GM12878 (cell line): ENCODE data around the gene NT5C2. TPM values are rescaled to one million over a fixed set of nuclear protein-coding genes. Genes with fewer than 3 reads are reported as not detected.

Experiments used
- ATAC-seq: fragments of 200-7000 bp; cut with Tn5 transposase; 3 replicates; pipeline ENCODE4 v1.9.1; 2020; ENCODE audit warnings: mild to moderate bottlenecking, moderate library complexity
- BruUV-seq: library from RNA; stranded (reverse); fragments of 400-500 nt; replicated peaks from 2 replicates; lab custom pipeline; 2021; lab: Mats Ljungman, UMichigan
- CTCF ChIA-PET: fragments of 300-600 bp; sonication (Branson Sonifier 250); formaldehyde crosslinking; extraction: SDS; loops from one replicate; lab custom pipeline; 2021; ENCODE audit warnings: inconsistent platforms; lab: Yijun Ruan, JAX
- POLR2A ChIA-PET: fragments of 350-600 bp; formaldehyde crosslinking; extraction: SDS; loops from one replicate; lab custom pipeline; 2021; ENCODE audit warnings: inconsistent platforms; lab: Charles Lee
- RAD21 ChIA-PET: fragments of 300-600 bp; sonication (Branson Sonifier 250); formaldehyde crosslinking; loops from one replicate; lab custom pipeline; 2023; ENCODE audit warnings: antibody characterized with exemption; ENCODE audit not compliant: unreplicated experiment; lab: Charles Lee
- SMC1A ChIA-PET: fragments of 300-600 bp; sonication (Branson Sonifier 250); formaldehyde crosslinking; loops from one replicate; lab custom pipeline; 2023; ENCODE audit not compliant: unreplicated experiment, uncharacterized antibody; lab: Charles Lee
- DNase-seq: peaks from one replicate; pipeline ENCODE4 v3.0.0-alpha.2; 2011; ENCODE audit warnings: low read depth, low spot score
- FAIRE-seq: peaks from 3 replicates; lab custom pipeline; 2011; peaks lifted over from hg19 to GRCh38; lab: Jason Lieb, UNC
- H2AFZ ChIP-seq: 2 replicates; pipeline ENCODE4 v1.6.0; 2011; ENCODE audit warnings: low read depth, low read length, control low read depth; ENCODE audit not compliant: control insufficient read depth
- H3K27ac ChIP-seq: 2 replicates; pipeline ENCODE4 v1.5.1; 2011; ENCODE audit warnings: control low read depth; ENCODE audit not compliant: control insufficient read depth, insufficient read depth
- H3K27me3 ChIP-seq, 2 experiments: replicated peaks in 1 of 2; 2 replicates each; pipeline versions ENCODE4 v1.6.0 to v1.6.1; 2011; ENCODE audit warnings: low read length in 1 of 2; ENCODE audit not compliant: control insufficient read depth in 2 of 2, insufficient read depth in 2 of 2
- H3K36me3 ChIP-seq, 2 experiments: 2 replicates each; pipeline ENCODE4 v1.5.1; 2011; ENCODE audit warnings: low read length in 1 of 2; ENCODE audit not compliant: control insufficient read depth in 2 of 2, insufficient read depth in 2 of 2
- H3K4me1 ChIP-seq: 2 replicates; pipeline ENCODE4 v1.6.1; 2011; ENCODE audit warnings: mild to moderate bottlenecking, low read length, moderate library complexity, mixed read lengths; ENCODE audit not compliant: control insufficient read depth, insufficient read depth
- H3K4me2 ChIP-seq: 2 replicates; pipeline ENCODE4 v1.6.0; 2011; ENCODE audit warnings: control low read depth; ENCODE audit not compliant: control insufficient read depth, insufficient read depth
- H3K4me3 ChIP-seq: fragments of 200-600 bp; sonication (generic); 2 replicates; pipeline ENCODE4 v1.5.1; 2016
- H3K79me2 ChIP-seq: 2 replicates; pipeline ENCODE4 v1.6.0; 2011; ENCODE audit warnings: low read length; ENCODE audit not compliant: control insufficient read depth, insufficient read depth
- H3K9ac ChIP-seq: 2 replicates; pipeline ENCODE4 v1.8.0; 2011; ENCODE audit warnings: low read length, control low read depth, mixed read lengths; ENCODE audit not compliant: control insufficient read depth, insufficient read depth
- H3K9me3 ChIP-seq: replicated peaks from 3 replicates; pipeline ENCODE4 v1.5.1; 2011; ENCODE audit warnings: mild to moderate bottlenecking, low read length; ENCODE audit not compliant: control insufficient read depth, insufficient read depth
- H4K20me1 ChIP-seq: 2 replicates; pipeline ENCODE4 v1.6.0; 2011; ENCODE audit not compliant: control insufficient read depth, insufficient read depth
- BHLHE40 ChIP-seq, 2 experiments: fragments of 450-650 bp in 1 of 2; IDR thresholded peaks; 2 replicates each; pipeline ENCODE4 v1.6.1; 2011 to 2017; ENCODE audit warnings: low read depth in 2 of 2, borderline replicate concordance in 1 of 2, improper control_type of control experiment in 1 of 2, low read length in 1 of 2, mild to moderate bottlenecking in 1 of 2
- CBFB ChIP-seq: IDR thresholded peaks from 2 replicates; pipeline ENCODE4 v1.6.1; 2016; ENCODE audit warnings: antibody characterized with exemption, low read depth
- GABPA ChIP-seq: IDR thresholded peaks from 2 replicates; pipeline ENCODE4 v1.6.1; 2014; ENCODE audit warnings: antibody characterized with exemption, low read depth, mild to moderate bottlenecking, inconsistent platforms
- HDAC2 ChIP-seq: fragments of 200-600 bp; sonication (generic); IDR thresholded peaks from 2 replicates; pipeline ENCODE4 v1.6.1; 2017
- MTA3 ChIP-seq: IDR thresholded peaks from 2 replicates; pipeline ENCODE4 v1.6.1; 2012; ENCODE audit warnings: low read length, inconsistent platforms, borderline replicate concordance
- NR2C1 ChIP-seq: fragments of 450-650 bp; IDR thresholded peaks from 2 replicates; pipeline ENCODE4 v1.6.1; 2017; ENCODE audit warnings: antibody characterized with exemption, mild to moderate bottlenecking, moderate library complexity
- NR2F1 ChIP-seq: fragments of 450-650 bp; conservative IDR thresholded peaks from 2 replicates; pipeline ENCODE4 v1.6.1; 2017; ENCODE audit warnings: mild to moderate bottlenecking
- POLR2AphosphoS2 ChIP-seq: IDR thresholded peaks from 2 replicates; pipeline ENCODE4 v1.6.1; 2011; ENCODE audit warnings: low read depth, mild to moderate bottlenecking, low read length, improper control_type of control experiment, moderate library complexity
- POU2F2 ChIP-seq: IDR thresholded peaks from 3 replicates; pipeline ENCODE4 v1.6.1; 2011; ENCODE audit warnings: low read depth, mild to moderate bottlenecking, low read length, borderline replicate concordance
- RAD21 ChIP-seq: IDR thresholded peaks from 2 replicates; pipeline ENCODE4 v1.6.1; 2011; ENCODE audit warnings: mild to moderate bottlenecking, low read depth, low read length, moderate library complexity; ENCODE audit not compliant: insufficient read depth
- RBBP5 ChIP-seq: fragments of 200-600 bp; sonication (generic); conservative IDR thresholded peaks from 2 replicates; pipeline ENCODE4 v1.6.1; 2016
- ZNF622 ChIP-seq: fragments of 450-650 bp; IDR thresholded peaks from 2 replicates; pipeline ENCODE4 v1.6.1; 2017; ENCODE audit warnings: mild to moderate bottlenecking, inconsistent platforms
- WGBS: methylation state at CpG from one replicate; pipeline ENCODE4 v1.1.6; 2016; ENCODE audit warnings: low lambda C conversion rate; ENCODE audit not compliant: insufficient replicate concordance, insufficient coverage; ENCODE audit errors: missing lambda C conversion rate; 5-methylcytosine and 5-hydroxymethylcytosine counted together
- in situ Hi-C: fragments of 300-500 bp; cut with MboI; formaldehyde crosslinking; loops from 9 replicates; pipeline ENCODE4 v1.14.3; 2018; ENCODE audit warnings: mixed read lengths
- intact Hi-C: fragments of 100-400 bp; cut with micrococcal nuclease; formaldehyde crosslinking; loops from one replicate; pipeline ENCODE4 v1.14.2; 2022; ENCODE audit not compliant: unreplicated experiment
- polyA plus RNA-seq, 11 experiments: library from polyadenylated mRNA; depleted of rRNA in 4 of 11; unstranded in 6 of 11; stranded (reverse) in 5 of 11; fragments of >200 nt; fragmentation: Nextera tagmentation in 4 of 11; fragmentation: Illumina TruSeq in 1 of 11; extraction: Ambion mirVana in 4 of 11; extraction: Trizol in 1 of 11; gene quantifications; 1 replicate in 1 of 11; 2 replicates in 10 of 11; pipeline versions ENCODE4 v1.2.1 to v1.2.3, GENCODE V29; 2011 to 2016; ENCODE audit warnings: inconsistent platforms in 2 of 11, missing spikeins in 2 of 11, low read depth in 1 of 11
- total RNA-seq, 4 experiments: library from RNA; depleted of rRNA in 3 of 4; stranded (reverse); fragments of >200 nt in 3 of 4; fragmentation: Illumina TruSeq in 1 of 4; extraction: Trizol in 1 of 4; gene quantifications; 2 replicates each; pipeline versions ENCODE4 v1.2.1 to v1.2.3, GENCODE V29; 2013 to 2021
- TF ChIP-seq, protein P1 (sequence below): IDR thresholded peaks from 2 replicates; pipeline ENCODE4 v1.6.1; 2012; ENCODE audit warnings: low read depth, low read length, improper control_type of control experiment
- TF ChIP-seq, protein P2 (sequence below): IDR thresholded peaks from 2 replicates; pipeline ENCODE4 v1.6.1; 2011; ENCODE audit warnings: low read depth, mild to moderate bottlenecking, low read length, moderate library complexity, borderline replicate concordance; ENCODE audit errors: extremely low read depth

Gene NT5C2
- total and polyA plus RNA-seq, 10 of the 15 experiments (the other 5 are each of a cell fraction or from before 2014, with no cell fraction given), result 15.8 to 70.1 (median 56.0) TPM

DNA sequence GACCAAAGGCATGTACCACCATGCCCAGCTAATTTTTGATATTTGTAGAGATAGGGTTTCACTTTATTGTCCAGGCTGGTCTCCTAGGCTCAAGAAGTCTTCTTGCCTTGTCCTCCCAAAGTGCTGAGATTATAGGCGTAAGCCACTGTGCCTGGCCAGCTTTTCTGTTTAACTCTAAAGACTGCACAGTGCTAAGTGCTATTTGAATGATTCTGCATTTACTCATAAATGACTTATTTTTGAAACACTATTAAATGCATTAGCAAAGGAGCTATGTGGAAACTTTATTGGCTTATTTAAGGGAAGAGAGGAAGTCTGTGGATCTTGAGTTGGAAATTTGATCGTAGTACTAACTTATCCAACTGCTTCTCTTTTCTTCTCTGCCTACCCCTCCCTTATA lies 89.1 kb downstream of the NT5C2 start:
- H3K9me3 ChIP-seq, result no peaks in the 10 kb centered on the region; the same call in 2 of the 3 replicates
- FAIRE-seq, result no peak
- no peak for ATAC-seq
- POLR2A ChIA-PET, result interaction anchor here (0.8 kb wide), 1 partner anchor 37 kb away, joined by 3 read pairs; no protein-coding TSS in a partner anchor
- H3K4me2 ChIP-seq, result no peak overlapping the region
- H3K4me1 ChIP-seq, result no peaks in the 10 kb centered on the region
- no peak overlapping the region for H3K4me3 ChIP-seq
- peaks cover 7 to 27% of the 10 kb centered on the region in 2 experiments for H3K36me3 ChIP-seq
- no TSS peak for BruUV-seq
- CTCF ChIA-PET, result interaction anchor here (0.9 to 1.2 kb wide), 4 partner anchors 17 to 230 kb away, joined by 3 read pairs; no protein-coding TSS in a partner anchor
- TF ChIP-seq RBBP5, result no peak
- intact Hi-C loops (no loop called here), in situ Hi-C loops (no loop called here)
- SMC1A ChIA-PET, result interaction anchor here (0.6 to 1.7 kb wide), 6 partner anchors 9 to 186 kb away, joined by 3 to 7 read pairs (median 5); partner anchors contain the start of gene CNNM2
- H4K20me1 ChIP-seq, result no peaks in the 10 kb centered on the region
- no peaks in the 10 kb centered on the region for H3K27me3 ChIP-seq
- no peak overlapping the region for H3K9ac ChIP-seq
- peaks cover 2% of the 10 kb centered on the region; the same call in 1 of the 2 replicates for H3K79me2 ChIP-seq
- 96% methylated on average over 2 of the region's 2 CpGs for WGBS
- no peak for DNase-seq
- RAD21 ChIA-PET, result no interaction called here
- no peak overlapping the region for H2AFZ ChIP-seq
- no peak overlapping the region for H3K27ac ChIP-seq

DNA sequence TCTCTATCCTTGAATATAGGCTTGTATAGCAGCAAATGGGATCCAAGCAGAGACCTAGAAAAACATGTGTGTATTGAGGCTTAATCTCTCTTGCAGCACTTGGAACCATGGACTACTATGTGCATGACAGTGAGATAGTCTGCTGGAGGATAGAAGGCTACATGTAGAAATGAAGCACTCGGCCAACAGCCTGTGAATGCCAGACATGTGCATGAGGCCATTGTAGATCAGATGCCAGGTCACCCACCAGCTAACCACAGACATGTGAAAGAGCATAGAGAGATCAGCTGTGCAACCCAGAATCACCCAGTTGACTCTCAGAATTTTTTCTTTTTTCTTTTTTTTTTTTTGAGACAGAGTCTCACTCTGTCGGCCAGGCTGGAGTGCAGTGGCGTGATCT lies 90.9 kb downstream of the NT5C2 start:
- no peaks in the 10 kb centered on the region for H3K4me1 ChIP-seq
- no peak for TF ChIP-seq CBFB
- TF ChIP-seq, protein P1, sequence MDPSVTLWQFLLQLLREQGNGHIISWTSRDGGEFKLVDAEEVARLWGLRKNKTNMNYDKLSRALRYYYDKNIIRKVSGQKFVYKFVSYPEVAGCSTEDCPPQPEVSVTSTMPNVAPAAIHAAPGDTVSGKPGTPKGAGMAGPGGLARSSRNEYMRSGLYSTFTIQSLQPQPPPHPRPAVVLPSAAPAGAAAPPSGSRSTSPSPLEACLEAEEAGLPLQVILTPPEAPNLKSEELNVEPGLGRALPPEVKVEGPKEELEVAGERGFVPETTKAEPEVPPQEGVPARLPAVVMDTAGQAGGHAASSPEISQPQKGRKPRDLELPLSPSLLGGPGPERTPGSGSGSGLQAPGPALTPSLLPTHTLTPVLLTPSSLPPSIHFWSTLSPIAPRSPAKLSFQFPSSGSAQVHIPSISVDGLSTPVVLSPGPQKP, result no peak
- no peak for TF ChIP-seq MTA3
- TF ChIP-seq, protein P2, sequence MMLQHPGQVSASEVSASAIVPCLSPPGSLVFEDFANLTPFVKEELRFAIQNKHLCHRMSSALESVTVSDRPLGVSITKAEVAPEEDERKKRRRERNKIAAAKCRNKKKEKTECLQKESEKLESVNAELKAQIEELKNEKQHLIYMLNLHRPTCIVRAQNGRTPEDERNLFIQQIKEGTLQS, result no peak
- no peak for TF ChIP-seq POLR2AphosphoS2
- no peak for TF ChIP-seq ZNF622
- no peak for TF ChIP-seq NR2F1
- TF ChIP-seq RAD21, result no peak
- no peak for TF ChIP-seq HDAC2
- TF ChIP-seq GABPA, result no peak
- TF ChIP-seq POU2F2, result no peak
- TF ChIP-seq BHLHE40 (IDR thresholded peaks at IDR 0.05; ENCODE audit: borderline replicate concordance in 1 of 2, low read depth in 2 of 2, low read length in 1 of 2), result no peak
- TF ChIP-seq NR2C1, result no peak
- intact Hi-C loops (no loop called here), in situ Hi-C loops (no loop called here)
- DNase-seq (no peak), FAIRE-seq (no peak), ATAC-seq (no peak)
- ChIA-PET CTCF (interaction anchor here (1.4 kb wide), 1 partner anchor 9 kb away, joined by 8 read pairs; no protein-coding TSS in a partner anchor), RAD21 (no interaction called here), SMC1A (interaction anchor here (0.9 to 1.6 kb wide), 3 partner anchors 8 to 234 kb away, joined by 3 to 8 read pairs (median 4); no protein-coding TSS in a partner anchor), POLR2A (interaction anchor here (0.7 to 1.0 kb wide), 2 partner anchors 39 to 166 kb away, joined by 3 read pairs; no protein-coding TSS in a partner anchor)
- H3K27ac ChIP-seq, result no peak overlapping the region
- H3K36me3 ChIP-seq, result peaks cover 7 to 31% of the 10 kb centered on the region in 2 experiments
- H3K4me3 ChIP-seq, result no peak overlapping the region
- no peak overlapping the region for H3K4me2 ChIP-seq
- H2AFZ ChIP-seq, result no peak overlapping the region
- H3K27me3 ChIP-seq, result no peaks in the 10 kb centered on the region
- BruUV-seq, result no TSS peak
- H3K9ac ChIP-seq, result no peak overlapping the region
- WGBS, result 95% methylated on average over 1 of the region's 3 CpGs
- no peaks in the 10 kb centered on the region for H3K9me3 ChIP-seq
- no peaks in the 10 kb centered on the region for H3K79me2 ChIP-seq
- H4K20me1 ChIP-seq, result no peaks in the 10 kb centered on the region
